ENCODE results near the gene BEND4.

DNA sequence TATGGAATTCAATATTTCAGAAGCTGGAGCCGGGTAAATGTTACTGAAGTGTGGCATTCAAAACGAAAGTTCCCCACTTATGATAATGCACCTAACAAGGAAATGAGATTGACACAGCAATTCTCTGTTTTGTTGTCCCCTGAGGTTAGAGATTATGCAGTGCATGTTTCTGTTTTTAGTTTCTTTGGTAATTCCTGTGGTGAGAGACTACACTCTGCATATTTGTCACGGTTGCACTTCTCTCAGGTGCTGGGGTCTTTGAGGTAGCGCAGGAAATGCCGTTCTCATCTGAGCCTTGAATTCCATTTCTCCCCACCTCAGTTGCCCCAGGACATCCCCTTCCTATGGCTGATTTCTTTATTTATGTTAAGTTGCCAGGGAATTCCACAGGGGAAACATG, 15.3 kb upstream of the BEND4 start:
- TF ChIP-seq EZH2 (IDR thresholded peaks at IDR 0.05; ENCODE audit: borderline replicate concordance, low read depth, low read length, poor library complexity, severe bottlenecking), result no peak
- no peak for TF ChIP-seq CTCF (conservative IDR thresholded peaks at IDR 0.05; ENCODE audit: low read depth, low read length)

All from A673 (cell line).